HG03097 (cell line): ENCODE data around the gene MAP2K4.
A peak's percentile ranks its signal among the peaks of the same experiment; 100 is the strongest.
"Not testable (repeated sequence)": the region's sequence is repeated elsewhere in the genome, so short reads cannot be mapped to it uniquely, and the experiment has no call there.

ENCODE experiments used
- ATAC-seq: cut with Tn5 transposase; IDR thresholded peaks from one replicate; pipeline ENCODE4 v1.9.1; 2021; ENCODE audit not compliant: unreplicated experiment, low FRiP score

The MAP2K4 gene

GRCh38 chr17:12020642-12021622 lies at the start of gene MAP2K4:
Gene MAP2K4, plus strand, starts transcription at chr17:12020877. Its CDS starts 10 bp downstream, at chr17:12020887.
- peak; percentile 87 for ATAC-seq

GRCh38 chr17:11972741-11973140 lies 47.9 kb upstream of the MAP2K4 start:
- not testable (repeated sequence) for ATAC-seq

GRCh38 chr17:11979795-11980194 lies 40.9 kb upstream of the MAP2K4 start:
- no peak for ATAC-seq

DNA sequence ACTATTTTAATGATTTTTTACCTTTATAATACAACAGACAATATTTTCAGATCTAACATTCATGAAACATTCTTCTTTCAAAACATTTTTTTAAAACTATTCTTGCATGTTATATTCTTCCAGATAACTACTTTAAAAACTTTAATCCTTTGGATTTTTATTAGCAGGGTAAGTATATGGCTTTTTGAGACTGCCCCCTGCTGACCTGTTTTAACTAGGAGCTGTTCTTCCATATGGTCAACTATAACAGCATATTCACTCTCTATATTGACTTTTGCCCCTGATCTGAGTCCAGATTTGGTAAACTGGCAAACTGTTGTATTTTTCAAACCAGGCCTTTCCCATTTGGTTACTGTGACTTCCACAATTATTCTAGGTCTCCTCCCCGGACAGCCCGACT lies 39.9 kb upstream of the MAP2K4 start:
- no peak for ATAC-seq

DNA sequence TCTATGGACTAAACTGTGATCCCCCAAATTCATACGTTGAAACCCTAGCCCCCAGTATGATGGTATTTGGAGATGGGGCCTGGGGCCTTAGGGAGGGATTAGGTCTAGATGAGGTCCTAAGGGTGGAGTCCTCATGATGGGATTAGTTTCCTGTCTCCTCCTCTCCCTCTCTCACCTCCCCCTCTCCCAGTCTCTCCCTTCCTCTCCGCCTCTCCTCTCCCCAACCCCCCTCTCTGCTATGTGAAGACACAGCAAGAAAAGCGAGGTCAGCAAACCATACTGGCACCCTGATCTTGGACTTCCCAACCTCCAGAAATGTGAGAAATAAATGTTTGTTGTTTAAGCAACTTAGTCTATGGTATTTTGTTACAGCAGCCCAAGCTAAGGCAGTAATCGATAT lies 38.8 kb upstream of the MAP2K4 start:
- ATAC-seq = no peak

GRCh38 chr17:11986179-11986941 lies 34.3 kb upstream of the MAP2K4 start:
- no peak for ATAC-seq

DNA sequence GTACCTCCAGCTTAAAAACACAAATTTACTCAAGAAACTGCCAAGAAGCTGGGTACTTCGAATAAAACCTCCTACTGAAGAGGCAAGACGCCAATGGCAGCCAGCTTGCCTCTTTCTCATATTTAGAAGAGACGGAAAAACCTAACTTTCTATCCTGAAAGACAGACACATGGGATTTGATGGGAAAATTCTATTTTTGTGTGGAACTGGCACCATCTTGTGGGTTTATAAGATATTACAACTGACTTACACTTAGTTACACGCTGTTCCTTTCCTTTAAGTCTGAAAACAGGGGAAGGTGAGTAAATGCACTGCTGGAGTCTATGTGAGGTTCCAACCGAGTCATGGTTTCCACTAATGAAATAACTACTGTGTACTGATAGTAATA lies 33.7 kb upstream of the MAP2K4 start:
- ATAC-seq = no peak

DNA sequence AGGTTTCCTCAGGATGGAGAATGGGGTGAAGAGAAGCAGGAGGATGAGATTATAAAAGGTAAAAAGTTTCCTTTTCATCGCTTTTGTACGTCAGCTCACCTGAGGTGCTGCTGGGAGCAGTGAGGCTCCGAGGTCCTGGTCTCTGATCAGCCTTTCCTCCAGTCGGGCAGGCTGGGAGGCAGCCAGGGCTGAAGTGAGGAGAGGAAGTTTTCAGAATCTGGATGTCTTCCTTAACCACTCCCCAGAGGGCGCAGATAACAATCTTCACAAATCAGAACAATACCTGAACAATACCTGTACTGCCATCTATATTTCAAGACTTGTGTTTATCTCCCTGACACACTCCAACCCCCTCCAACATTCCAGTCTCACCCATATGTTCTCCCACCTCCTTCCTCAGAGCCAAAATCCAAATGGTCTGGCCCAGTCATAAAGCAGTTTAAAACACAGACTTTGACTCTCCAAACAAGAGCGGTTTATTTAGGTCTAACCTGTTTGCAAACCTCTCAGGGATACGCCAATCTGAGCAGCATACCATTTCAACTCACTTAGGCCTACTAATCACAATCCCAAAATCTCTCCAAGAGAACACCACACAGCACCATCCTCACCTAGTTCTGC lies 30.2 kb upstream of the MAP2K4 start:
- ATAC-seq = no peak

GRCh38 chr17:11991461-11991860 lies 29.2 kb upstream of the MAP2K4 start:
- ATAC-seq = no peak

- ATAC-seq = peak; percentile 28
Measured at GRCh38 chr17:11996722-11997146, 23.9 kb upstream of the MAP2K4 start.

GRCh38 chr17:11997147-11997971 lies 23.3 kb upstream of the MAP2K4 start, which contains the start of gene ZNF18:
Gene ZNF18, minus strand, starts transcription at chr17:11997475. Its CDS starts 4,646 bp downstream, at chr17:11992829.
- ATAC-seq = peak; percentile 98

GRCh38 chr17:11997972-11998233 lies 22.8 kb upstream of the MAP2K4 start:
- peak; percentile 0 for ATAC-seq

DNA sequence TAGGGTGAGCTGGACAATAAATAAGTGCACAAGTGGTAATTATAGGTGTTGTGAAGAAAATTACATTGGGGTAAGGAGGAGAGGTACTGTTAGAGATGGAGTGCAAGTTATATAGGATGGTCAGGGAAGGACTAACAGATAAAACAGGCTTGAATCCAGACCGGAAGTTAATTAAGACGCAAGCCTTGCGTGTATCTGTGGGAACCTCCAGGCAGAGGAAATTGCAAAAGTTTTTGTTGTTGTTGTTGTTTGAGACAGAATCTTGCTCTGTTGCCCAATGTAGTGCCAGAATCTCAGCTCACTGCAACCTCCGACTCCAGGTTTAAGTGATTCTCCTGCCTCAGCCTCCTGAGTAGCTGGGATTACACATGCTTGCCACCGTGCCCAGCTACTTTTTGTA lies 21.0 kb upstream of the MAP2K4 start:
- ATAC-seq = no peak

DNA sequence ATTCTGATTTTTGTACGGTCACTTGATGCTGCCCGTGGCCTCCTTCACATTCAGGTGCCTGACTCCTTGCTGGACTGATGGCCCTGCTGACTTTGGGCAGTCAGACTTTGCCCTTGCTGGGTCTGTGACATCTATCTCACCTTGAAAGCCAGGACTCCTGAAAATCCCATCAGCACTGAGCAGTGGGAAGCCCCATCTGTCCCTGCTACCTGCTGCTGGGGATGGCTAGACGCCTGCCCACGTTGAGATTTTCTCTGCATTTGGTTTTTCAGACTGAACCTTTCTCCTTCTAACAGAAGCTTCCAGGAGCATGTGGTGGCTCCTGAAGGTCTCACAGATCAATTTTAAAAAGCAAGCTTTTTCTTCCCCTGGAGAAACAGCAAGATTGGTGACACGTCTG lies 13.2 kb upstream of the MAP2K4 start:
- ATAC-seq = no peak

- no peak for ATAC-seq
Measured at GRCh38 chr17:12021623-12022140, 1.0 kb downstream of the MAP2K4 start.

GRCh38 chr17:12022310-12022709 lies 1.6 kb downstream of the MAP2K4 start:
- ATAC-seq = no peak

DNA sequence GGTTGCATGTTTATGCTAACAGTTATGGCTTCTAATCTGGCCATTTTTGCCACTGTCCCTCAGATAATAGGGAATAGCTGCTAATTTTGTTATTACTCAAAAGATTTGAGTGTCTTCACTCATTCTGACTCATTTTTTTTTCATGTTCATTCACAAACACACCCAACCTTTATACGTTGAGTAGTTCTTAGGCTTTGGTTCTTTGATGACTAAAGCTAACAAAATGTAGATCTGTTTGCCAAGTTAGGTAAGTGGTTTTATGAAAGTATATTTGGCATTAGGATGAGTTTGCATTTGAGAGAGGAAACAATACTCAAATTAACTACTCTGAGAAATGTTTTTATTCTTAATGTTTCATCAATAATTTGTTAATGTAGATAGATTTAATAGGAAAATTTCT lies 3.6 kb downstream of the MAP2K4 start:
- ATAC-seq = no peak

- no peak for ATAC-seq
Measured at GRCh38 chr17:12027658-12028057, 7.0 kb downstream of the MAP2K4 start.

DNA sequence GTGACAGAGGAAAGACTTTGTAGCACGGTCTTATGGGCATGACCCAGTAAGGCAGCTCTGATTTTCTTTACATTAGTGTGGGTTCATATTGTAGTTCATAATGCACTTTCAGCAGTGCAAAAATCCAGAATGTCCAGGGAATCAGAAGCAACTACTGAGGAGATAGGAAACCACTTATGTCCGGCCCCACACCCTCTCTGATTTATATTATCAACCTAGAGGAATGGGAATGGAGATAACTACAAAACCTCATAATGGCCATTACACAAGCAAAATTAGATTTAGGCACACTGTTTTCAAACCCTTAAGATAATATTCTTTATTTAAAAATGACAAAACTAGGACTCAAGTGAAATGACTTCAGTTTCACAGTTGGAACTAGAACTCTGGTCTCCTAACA lies 7.9 kb downstream of the MAP2K4 start:
- no peak for ATAC-seq

DNA sequence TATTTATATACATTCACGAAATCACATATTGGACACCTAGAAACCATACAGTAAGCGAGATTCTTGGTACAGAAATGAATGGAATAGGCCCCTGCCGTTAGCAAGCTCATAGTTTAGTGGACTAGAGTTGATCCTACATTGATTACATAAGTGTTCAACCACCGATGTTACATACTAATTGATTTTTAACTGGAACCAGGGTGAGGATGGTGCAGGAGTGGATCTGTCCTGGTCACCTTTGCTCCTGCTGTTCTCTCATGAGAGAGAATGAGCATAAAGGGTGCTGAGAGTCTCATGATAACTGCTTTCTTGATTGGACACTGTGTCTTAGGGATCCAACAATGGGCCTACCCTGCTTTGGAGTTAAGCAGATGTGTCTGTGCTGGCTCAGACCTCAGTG lies 13.9 kb downstream of the MAP2K4 start:
- no peak for ATAC-seq
